Fibroblast of mammary gland (primary cell): ENCODE data around the gene ELMO1.

Source experiments
- DNase-seq: peaks from one replicate; pipeline ENCODE4 v3.0.0-alpha.2; 2010; ENCODE audit warnings: low read depth
- H3K4me3 ChIP-seq: 2 replicates; pipeline ENCODE4 v1.5.1; 2011; ENCODE audit warnings: low read depth, mild to moderate bottlenecking, low read length, moderate library complexity; ENCODE audit not compliant: control insufficient read depth
- CTCF ChIP-seq: conservative IDR thresholded peaks from 2 replicates; pipeline ENCODE4 v1.5.1; 2011; ENCODE audit warnings: low read depth, low read length, inconsistent platforms; ENCODE audit not compliant: control insufficient read depth, insufficient read depth

The ELMO1 gene

GRCh38 chr7:37104822-37105518 lies 343.7 kb downstream of the ELMO1 start:
- TF ChIP-seq CTCF = no peak

GRCh38 chr7:37102518-37103137 lies 346.0 kb downstream of the ELMO1 start:
- H3K4me3 ChIP-seq = no peak overlapping the region
- TF ChIP-seq CTCF = no peak
- DNase-seq = no peak

More at GRCh38 chr7:37104822-37105518, 343.7 kb downstream of the ELMO1 start:
- no peak for DNase-seq
- H3K4me3 ChIP-seq = no peak overlapping the region

GRCh38 chr7:37100735-37101331 lies 347.8 kb downstream of the ELMO1 start:
- DNase-seq = no peak
- no peak overlapping the region for H3K4me3 ChIP-seq
- TF ChIP-seq CTCF = no peak

GRCh38 chr7:37098762-37099161 lies 349.9 kb downstream of the ELMO1 start:
- H3K4me3 ChIP-seq = no peak overlapping the region
- DNase-seq = no peak
- TF ChIP-seq CTCF = no peak

GRCh38 chr7:37097983-37098382 lies 350.7 kb downstream of the ELMO1 start:
- no peak overlapping the region for H3K4me3 ChIP-seq
- TF ChIP-seq CTCF = no peak
- no peak for DNase-seq

- no peak overlapping the region for H3K4me3 ChIP-seq
- no peak for TF ChIP-seq CTCF
- no peak for DNase-seq
Measured at GRCh38 chr7:37097276-37097675, 351.4 kb downstream of the ELMO1 start.
